HG02588 (cell line): ENCODE results near the gene ALOX12B.

Source experiments
- ATAC-seq: cut with Tn5 transposase; IDR thresholded peaks from one replicate; pipeline ENCODE4 v1.9.1; 2021; ENCODE audit warnings: mild to moderate bottlenecking, moderate library complexity; ENCODE audit not compliant: unreplicated experiment

The ALOX12B gene

GRCh38 chr17:8087075-8087951 is at the start of gene ALOX12B:
ALOX12B (minus strand) TSS chr17:8087716; CDS start chr17:8087442, 274 bp downstream.
- ATAC-seq: no peak

- no peak for ATAC-seq
These were observed 46.4 kb upstream of the ALOX12B start for GRCh38 chr17:8133941-8134340.

DNA sequence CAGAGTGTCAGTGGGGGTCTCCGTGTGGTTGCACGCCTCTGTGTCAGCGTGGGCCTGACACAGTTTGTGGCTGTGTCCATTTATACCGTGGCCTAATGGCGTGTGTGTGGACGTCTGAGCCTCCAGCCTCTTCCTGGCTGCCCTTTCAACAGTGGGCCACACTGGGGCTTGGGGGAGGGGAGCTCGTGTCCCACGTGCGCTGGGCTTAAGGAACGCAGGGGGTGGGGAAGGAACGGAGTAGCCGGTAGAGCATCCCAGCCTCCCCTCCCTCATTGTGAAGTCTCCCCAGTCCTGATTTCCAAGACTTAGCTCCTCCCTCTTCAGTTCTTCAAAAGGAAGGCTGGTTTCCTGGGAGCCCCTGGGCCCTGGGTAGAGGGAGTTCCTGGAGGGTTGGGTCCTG is 45.9 kb upstream of the ALOX12B start:
- ATAC-seq: no peak

DNA sequence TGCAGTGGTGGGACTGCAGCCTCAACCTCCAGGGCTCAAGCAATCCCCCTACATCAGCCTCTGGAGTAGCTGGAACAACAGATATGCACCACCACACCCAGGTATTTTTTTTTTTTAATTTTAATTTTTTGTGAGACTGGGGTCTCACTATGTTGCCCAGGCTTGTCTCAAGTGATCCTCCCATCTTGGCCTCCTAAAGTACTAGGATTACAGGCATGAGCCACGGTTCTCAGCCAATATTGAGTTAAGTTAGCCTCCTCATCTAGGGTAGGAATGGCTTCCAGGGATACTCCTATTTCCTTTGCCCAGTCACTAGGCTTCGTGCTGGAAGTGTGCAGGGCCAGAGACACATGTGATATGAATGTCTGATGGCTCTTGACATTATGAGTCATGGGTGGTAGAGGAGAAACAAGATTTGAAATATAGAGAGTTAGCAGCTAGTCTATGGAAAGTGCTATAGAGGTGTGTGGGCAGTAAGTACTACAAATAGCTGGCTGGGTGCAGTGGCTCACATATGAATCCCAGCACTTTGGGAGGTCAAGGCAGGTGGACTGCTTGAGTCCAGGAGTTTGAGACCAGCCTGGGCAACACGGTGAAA is 44.4 kb upstream of the ALOX12B start:
- no peak for ATAC-seq

GRCh38 chr17:8128125-8128784 is 40.7 kb upstream of the ALOX12B start:
- ATAC-seq: no peak

DNA sequence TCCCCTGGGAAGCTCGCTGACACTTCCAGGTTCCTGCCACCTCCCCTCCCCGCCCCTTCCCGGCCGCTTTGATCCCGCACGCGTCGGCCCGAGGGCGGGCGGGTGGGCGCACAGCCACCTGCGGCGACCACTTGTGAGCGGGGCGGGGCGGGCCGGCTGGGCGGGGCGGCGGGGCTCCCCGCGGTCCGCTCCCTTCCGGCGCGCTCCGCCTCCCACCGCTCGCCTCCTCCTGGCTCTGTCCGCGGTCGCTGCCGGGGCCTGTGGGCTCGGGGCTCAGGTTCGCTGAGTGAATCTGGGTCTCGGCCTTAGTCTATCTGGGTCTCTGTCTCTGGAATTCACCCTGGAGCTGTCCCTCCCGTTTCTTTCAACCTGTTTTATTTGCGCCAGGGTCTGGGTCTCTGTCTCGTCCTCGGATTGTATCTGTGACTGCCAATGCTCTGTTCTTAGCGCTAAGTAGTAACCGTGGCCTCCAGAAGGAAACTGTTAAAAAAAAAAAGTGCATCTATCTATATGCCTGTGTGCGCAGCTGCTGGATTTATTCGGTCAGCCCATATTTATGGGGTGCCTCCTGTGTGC is 39.1 kb upstream of the ALOX12B start:
- no peak for ATAC-seq

- ATAC-seq: no peak
These were observed 38.5 kb upstream of the ALOX12B start for GRCh38 chr17:8125947-8126490.

GRCh38 chr17:8125154-8125946 is 37.8 kb upstream of the ALOX12B start:
- no peak for ATAC-seq

DNA sequence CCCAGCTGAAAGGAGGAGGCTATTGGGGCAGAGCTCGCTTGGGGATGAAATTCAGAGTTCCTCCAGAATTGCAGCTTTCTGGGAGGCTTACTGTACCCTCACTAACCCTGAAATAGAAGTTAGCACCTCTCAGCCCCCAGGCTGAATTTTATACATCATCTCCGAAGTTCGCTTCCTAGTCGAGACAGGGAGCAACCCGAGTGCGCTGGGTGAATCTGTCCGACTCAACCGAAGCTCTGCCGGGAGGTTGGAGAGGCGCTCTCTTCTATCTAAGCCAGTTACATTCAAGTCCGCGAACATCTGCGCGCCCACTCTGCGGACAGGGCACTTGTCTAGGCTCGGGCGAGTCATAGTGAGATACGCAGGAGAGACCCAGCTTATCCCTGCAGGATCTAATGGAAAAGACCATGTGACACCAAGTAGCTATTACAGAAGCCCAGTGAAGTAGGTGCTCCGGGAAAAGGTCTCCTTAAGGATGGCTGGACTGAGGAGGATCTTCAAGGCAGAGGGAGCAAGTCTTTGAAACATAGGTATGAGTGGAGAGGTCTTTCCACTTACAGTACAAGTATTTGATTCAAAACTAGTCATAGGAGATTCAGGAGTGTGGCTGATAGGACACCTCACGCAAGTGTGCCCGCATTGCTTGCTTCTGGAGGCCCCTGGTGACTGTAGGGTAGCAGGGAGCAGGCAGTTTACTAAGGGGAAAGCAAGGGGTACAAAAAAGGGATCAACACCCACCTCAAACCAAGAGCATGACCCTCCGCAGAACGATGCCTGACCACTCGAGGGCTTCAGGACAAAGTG is 37.0 kb upstream of the ALOX12B start:
- no peak for ATAC-seq

DNA sequence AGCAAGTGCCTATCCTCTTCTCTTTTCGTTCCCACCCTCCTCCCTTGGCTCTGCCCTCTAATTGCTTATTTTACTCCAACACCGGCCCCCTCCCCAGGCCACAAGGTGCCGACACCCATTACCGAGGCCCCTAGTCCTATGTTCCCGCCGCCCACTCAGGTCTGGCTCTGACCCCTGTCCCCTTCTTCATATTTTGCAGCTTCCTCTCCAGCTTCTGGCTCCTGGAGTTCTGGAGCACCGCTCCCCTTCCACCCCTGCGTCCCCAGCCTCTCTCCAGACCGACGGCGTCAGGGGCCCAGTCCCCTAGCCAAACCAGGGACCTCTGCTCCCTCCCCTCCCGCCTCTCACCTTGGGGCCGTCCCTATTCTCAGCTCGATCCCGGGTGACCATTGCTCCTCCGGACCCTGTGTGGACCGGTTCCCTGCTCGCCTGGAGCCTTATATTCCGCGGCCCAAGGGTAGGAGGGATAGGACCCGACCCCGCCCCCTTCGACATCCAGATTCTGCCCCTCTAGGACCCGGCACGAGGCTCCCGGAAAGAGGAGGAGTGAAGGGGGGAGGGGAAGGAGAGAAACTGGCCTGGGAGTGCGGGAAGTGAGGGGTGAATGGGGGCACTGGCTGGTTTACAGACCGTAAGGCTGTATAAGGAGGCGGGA is 36.3 kb upstream of the ALOX12B start, which contains the start of gene HES7:
TSS of gene HES7 (minus strand) at position 412 of the 655 bp plus-strand sequence. CDS start at position 390, 22 bp downstream.
- ATAC-seq: no peak

- no peak for ATAC-seq
These were observed 35.6 kb upstream of the ALOX12B start for GRCh38 chr17:8122924-8123694.

DNA sequence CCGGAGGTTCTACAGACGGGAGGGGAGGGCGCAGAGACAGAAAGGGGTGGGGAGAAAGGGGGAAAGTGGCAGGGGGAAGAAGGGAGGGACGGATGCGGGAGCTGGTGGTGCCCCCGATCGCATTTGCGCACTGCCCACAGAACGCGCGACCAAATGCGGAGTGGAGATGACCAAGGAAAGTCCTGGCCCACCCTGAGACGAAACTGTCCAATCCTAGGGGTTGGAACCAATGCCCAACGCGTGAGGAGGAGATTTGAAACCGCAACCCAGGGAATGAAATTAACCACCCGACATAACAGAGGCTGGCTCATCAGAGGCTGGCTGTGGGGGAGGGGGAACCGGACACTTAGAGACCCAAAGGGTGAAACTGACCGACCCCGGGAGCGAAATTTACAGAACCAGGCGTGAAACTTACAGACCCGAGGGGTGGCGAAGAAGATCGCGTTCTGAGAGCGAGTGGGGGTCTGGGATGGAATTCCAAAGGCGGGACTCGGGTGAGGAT is 35.0 kb upstream of the ALOX12B start:
- ATAC-seq: no peak

GRCh38 chr17:8121681-8122421 is 34.3 kb upstream of the ALOX12B start:
- ATAC-seq: no peak

GRCh38 chr17:8121407-8121680 is 33.8 kb upstream of the ALOX12B start:
- no peak for ATAC-seq

GRCh38 chr17:8120520-8121406 is 33.2 kb upstream of the ALOX12B start:
- no peak for ATAC-seq
